A204.1 (cell line): Measurements from ENCODE around the gene KCNK16.

Experiments used
- FAIRE-seq: peaks from 2 replicates; lab custom pipeline; 2012; peaks lifted over from hg19 to GRCh38; lab: Jason Lieb, UNC

Gene KCNK16

DNA sequence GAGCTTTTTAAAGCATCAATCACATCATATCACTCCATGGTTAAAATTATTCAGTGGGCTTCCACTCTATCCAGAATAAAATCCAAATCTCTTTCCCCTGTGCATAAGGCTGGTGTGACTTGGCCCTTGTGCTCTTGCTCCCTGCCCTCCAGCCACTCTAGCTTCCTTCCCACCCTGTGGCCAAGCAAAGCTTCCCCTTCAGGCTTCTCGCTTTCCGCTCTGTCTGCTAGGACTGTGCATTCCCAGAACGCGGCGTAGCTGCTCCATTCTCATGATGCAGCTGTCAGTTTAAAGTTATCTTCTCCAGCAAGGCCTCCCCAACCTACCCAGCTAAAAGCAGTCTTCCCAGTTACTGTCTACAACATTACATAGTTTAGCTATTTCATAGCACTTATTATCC lies 19.4 kb upstream of the KCNK16 start:
- no peak for FAIRE-seq

- FAIRE-seq = no peak
These were observed 18.9 kb upstream of the KCNK16 start for GRCh38 chr6:39341352-39341751.

DNA sequence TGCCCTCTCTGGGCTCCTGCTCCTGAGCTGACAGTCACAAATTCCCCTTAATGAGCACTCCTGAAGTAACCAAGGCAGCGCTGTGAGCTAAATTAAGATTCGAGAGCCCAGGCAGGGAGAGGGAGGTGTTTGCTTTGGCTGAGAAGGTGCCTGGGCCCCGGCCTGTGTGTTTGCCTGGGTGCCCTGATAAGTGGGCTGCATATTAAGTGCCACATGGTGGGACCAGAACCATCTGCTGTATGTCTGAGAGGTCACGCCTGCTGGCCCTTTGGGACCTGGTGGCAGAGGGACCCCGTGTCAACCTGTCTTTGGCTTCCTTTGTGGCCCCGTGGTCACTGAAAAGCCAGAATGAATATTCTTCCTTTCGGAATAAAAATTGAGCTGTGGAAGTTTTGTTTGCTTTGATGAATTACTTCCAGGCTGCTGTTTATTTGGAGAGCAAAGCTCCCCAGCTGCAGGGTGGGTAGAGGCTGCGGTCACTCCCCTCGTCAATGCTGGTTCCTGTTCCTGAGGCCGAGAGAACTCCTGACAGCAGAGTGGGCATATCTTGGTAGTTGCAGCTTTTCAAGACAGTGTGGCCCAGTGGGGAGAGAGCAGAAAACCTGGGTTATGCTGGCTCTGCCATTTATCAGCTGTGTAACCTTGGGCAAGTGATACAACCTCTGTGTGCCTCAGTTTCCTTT lies 17.5 kb upstream of the KCNK16 start:
- FAIRE-seq = no peak

GRCh38 chr6:39339096-39339867 lies 16.8 kb upstream of the KCNK16 start:
- FAIRE-seq = no peak

DNA sequence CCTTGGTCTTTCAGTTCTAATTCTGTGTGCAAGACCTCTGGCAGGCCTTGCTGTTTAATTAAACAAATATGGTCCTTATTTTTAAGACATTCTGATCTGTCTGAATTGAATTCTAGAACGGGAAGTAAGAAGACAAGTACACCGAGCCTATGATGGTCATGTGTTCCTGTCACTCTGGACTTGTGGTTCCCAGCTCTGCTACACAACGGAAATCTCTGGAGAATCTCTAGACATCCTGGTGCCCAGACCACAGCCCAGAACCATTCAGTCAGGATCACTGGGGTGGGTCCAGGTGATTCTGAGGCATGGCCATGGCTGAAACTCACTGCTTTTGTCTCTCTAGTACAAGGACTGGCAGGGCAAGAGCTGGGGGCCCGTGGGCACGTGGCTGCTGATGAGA lies 15.9 kb upstream of the KCNK16 start:
- no peak for FAIRE-seq

DNA sequence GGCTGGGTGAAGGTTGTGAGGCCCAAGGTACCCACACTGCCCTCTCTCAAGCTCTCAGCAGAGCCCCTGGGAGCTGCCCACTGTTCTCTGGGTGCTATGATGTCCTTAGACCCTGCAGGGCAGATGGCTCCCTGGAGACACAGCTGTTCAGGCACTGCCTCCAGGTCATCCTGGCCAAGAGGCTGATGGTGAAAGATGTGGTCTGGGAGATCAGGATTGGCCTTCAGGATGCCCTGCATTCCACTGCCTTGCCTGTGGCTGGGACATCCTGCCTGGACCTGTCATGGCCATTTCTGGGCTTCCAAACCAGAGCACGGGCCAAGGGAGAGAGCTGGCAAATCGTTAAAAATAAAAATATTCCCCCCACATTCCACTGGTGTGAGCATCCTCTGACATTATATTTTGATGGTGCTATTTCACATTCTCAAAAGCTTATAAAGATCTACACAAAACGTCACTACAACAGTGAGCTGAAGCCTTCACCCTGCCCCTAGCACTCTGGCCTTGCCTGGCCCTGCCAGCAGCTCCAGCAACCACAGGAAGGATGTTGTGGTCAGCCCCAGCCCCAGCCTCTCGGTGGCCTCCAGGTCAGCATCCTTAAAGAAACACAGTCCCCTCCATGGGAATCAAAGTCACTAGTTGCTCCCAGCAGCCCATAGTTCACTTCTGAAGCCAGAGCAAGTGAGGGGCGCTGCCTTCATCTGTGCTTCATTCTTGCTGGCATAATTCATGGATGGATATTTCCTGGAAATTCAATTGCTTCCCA lies 13.5 kb upstream of the KCNK16 start:
- FAIRE-seq = no peak

GRCh38 chr6:39333644-39334438 lies 11.3 kb upstream of the KCNK16 start:
- no peak for FAIRE-seq

DNA sequence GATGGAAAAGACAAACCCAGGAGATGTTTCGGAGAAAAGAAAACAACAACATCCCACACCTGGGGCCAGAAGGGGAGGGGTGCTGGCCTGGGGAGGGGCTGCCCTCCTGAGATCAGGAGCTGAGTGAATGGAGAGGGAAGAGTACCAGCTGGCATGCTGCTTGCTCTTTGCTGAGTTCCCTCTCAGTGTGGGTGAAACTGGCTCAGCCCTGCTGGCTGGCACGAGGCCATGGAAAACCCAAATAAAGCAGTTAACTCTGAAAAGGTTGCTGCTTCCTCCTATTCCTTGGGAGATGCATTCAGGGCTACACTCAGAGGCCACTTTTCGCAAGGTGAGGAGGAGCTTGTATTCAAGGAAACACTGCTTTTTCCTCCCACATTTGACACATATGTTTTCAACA lies 8.0 kb upstream of the KCNK16 start:
- no peak for FAIRE-seq

GRCh38 chr6:39330057-39330456 lies 7.6 kb upstream of the KCNK16 start:
- FAIRE-seq = no peak

GRCh38 chr6:39328066-39328465 lies 5.6 kb upstream of the KCNK16 start:
- FAIRE-seq = no peak

- FAIRE-seq = no peak
These were observed 5.0 kb upstream of the KCNK16 start for GRCh38 chr6:39327507-39327906.

- FAIRE-seq = no peak
These were observed 741 bp downstream of the KCNK16 start for GRCh38 chr6:39321761-39322160.

DNA sequence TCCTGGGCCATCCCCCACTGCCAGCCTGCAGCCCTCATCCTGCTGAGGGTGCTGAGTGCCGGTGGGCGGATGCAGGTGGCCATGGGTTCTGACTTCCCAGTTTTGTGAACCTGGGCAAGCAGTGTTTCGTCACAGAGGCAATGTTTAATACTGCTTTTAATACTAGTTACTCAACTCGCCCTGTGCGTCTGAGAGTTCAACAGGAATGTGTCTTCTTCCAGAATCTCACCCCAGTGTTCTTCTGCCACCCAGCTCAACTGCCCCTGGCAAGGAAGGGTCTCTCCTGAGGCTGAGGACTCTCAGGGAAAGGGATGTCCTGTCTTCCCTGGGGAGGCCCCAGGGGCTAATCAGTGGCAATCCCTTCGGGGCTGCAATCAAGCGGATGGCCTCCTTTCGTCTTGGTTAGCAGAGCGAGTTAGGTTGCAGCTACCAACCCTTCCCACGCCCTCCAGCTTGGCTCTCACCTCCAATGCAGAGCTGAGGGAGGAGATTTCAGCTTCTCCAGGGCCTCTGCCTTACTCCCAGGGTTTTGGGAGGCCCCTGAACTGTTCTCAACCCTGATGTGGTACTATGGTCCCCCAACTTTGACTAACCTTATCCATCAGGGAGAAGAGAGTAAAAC lies 2.0 kb downstream of the KCNK16 start:
- no peak for FAIRE-seq

DNA sequence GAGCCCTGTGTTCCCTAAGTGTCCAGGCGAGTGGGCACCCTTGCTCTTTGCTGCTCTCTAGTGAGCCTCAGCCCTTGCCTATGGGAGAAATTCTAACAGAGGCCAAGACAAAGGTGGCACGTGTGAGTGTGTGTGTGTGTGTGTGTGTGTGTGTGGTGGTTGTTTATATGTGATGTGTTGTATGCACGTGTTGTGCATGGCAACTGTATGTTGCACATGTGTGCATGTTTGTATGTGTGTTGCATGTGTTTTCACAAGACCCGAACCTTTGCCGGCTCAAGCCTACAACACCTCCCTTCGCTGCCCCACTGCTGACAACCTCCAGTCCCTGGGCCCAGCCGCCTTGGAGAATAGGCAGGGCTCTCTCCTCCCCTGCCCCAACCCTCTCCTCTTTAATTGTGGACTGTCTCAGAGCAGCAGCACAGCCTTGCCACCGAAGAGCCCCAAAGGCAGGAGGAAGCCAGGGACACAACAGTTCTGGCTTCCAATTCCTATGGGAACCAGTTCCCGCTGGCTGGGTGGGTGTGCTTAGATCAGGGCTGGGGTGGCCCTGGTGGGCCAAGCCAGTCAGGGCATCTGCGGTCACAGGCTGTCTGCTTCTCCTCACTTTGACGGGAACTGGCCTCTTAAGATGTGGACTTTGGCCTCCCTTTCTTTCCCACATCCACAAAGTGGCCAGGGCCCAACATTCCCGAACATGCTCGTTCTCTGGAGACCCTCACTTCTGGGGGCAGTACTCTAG lies 2.7 kb downstream of the KCNK16 start:
- no peak for FAIRE-seq

GRCh38 chr6:39317256-39317655 lies 5.2 kb downstream of the KCNK16 start:
- FAIRE-seq = no peak

DNA sequence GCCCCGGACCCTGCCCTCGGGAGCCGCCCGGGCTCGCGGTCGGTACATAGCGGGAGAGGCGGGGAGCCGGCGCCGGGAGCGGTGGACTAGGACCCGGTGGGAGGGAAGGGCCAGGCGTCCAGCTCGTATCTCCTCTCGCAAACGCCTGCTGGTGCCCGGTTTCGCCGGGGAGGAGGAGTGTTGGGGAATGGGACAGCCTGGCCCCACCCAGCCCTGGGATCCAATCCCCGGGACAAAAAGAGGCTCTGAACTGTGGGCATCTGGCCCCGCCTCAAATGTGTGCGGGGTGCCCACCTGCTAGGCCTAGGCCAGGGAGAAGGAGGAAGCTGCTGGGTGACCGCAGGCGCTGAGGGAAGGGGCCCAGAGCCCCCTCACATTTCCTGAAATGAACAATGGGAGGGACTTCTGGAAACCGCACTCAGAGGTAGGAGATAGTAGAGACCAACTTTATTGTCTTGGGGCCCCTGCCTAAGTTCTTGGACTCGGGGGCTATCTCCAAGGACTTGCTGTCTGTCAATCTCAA lies 8.2 kb downstream of the KCNK16 start, which contains the start of gene KCNK17:
TSS of gene KCNK17 (minus strand) at position 147 of the 523 bp plus-strand sequence. CDS start at position 48, 99 bp downstream.
- no peak for FAIRE-seq

GRCh38 chr6:39313526-39314272 lies 8.8 kb downstream of the KCNK16 start:
- FAIRE-seq = no peak

DNA sequence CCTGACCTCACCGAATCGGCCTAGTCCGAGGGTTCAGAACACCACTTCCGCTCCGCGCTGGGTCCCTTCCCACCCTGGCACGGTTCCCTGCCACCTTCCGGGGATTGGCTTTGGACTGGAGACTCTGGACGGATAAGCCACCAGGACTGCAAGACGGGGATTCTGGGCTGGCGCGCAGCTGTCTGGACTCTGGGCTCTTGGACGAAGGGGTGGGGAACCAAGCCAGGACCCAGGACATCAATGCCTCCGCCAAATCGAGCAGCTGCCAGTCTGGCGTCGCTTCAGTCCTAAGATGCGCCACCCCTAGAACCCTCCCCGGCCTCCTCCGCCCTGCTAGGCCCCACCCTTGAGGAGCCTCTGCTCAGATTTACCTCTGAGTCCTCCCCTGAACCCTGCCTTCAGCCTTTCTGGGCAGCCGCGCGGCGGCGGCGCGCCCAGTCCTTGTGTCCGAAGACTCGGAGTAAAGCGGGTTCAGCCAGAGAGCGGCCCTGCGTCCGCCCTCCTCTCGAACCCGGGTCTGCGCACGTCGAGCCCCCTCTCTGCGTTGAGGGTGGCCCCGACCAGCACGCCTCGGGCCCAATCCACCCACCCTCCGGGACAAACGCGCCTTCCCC lies 9.5 kb downstream of the KCNK16 start:
- FAIRE-seq = no peak

- no peak for FAIRE-seq
These were observed 12.0 kb downstream of the KCNK16 start for GRCh38 chr6:39310542-39310941.
